ENCODE measurements around the gene VSTM2B.

The VSTM2B gene

GRCh38 chr19:29605653-29606419, 80.0 kb downstream of the VSTM2B start, which contains the start of gene POP4:
Gene POP4 (plus strand): TSS chr19:29606283. CDS start chr19:29606319, 36 bp downstream.
- peak; percentile 96 for DNase-seq

GRCh38 chr19:29606420-29606747, 80.6 kb downstream of the VSTM2B start:
- DNase-seq, result no peak

GRCh38 chr19:29609636-29610035, 83.8 kb downstream of the VSTM2B start:
- DNase-seq, result no peak

DNA sequence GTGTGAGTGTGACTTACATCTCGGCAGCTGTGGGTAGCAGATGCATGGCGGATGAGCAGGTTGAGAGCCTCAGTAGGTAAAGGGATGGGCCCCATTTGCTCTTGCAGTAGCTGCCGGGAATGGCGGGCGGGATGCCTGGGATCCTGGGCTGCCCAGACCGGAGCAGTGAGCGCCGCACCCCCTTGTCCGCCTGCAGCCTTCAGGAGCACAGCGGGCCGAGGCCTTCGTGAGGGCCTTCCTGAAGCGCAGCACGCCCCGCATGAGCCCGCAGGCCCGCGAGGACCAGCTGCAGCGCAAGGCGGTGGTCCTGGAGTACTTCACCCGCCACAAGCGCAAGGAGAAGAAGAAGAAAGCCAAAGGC, 84.4 kb downstream of the VSTM2B start:
- no peak for DNase-seq

GRCh38 chr19:29610574-29611271, 84.9 kb downstream of the VSTM2B start:
- peak; percentile 77 for DNase-seq

- DNase-seq, result no peak
Measured at GRCh38 chr19:29612121-29612520, 86.3 kb downstream of the VSTM2B start.

- no peak for DNase-seq
Measured at GRCh38 chr19:29612801-29613595, 87.2 kb downstream of the VSTM2B start.

DNA sequence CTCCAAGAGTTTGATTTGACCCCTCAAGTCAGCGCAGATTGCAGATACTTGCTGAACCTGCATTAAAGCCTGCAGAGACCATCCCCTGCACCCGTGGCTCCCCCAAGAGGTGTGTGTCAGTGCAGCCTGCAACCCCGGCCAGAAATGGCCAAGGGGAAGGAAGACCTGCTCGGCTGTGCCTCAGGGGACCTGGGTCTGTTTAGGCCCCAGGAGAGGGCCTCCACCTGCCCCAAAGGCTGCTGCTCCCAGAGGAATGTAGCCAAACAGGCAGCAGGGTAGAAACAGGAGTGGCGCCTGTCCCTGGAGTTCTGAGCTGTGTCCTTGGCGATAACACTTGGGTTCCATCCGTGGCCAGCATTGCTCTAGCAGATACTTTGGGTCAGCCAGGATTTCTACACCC, 88.3 kb downstream of the VSTM2B start:
- DNase-seq, result no peak
